Spleen (tissue), 7 donors: ENCODE measurements around the gene HAUS7.

Experiments
- POLR2A ChIP-seq, 3 donors: fragments of 450-650 bp; IDR thresholded peaks; one replicate each; pipeline ENCODE4 v1.5.1; 2017; ENCODE audit warnings: antibody characterized with exemption in 3 of 3, mild to moderate bottlenecking in 1 of 3
- POLR2AphosphoS5 ChIP-seq, 3 donors: sonication (generic); formaldehyde crosslinking; IDR thresholded peaks; one replicate each; pipeline ENCODE4 v1.5.1; 2017; ENCODE audit warnings: antibody characterized with exemption in 3 of 3
- TF ChIP-seq, protein P1 (sequence below), 11 experiments: fragments of 200-600 bp in 7 of 11; fragments of 450-650 bp in 4 of 11; sonication (generic) in 4 of 11; IDR thresholded peaks in 8 of 11; conservative IDR thresholded peaks in 3 of 11; 1 replicate in 7 of 11; 2 replicates in 4 of 11; pipeline versions ENCODE4 v1.4.0 to v1.8.0; 2016 to 2021; ENCODE audit warnings: antibody characterized with exemption in 11 of 11, inconsistent platforms in 4 of 11, mild to moderate bottlenecking in 1 of 11
- donor health status: DM: no; HTN: no; CAD: no; lungs with moderate emphysema.
- donor health status: DM: no; HTN: no; CAD: no.
- donor health status: DM: no; HTN: no; CAD: no.

DNA sequence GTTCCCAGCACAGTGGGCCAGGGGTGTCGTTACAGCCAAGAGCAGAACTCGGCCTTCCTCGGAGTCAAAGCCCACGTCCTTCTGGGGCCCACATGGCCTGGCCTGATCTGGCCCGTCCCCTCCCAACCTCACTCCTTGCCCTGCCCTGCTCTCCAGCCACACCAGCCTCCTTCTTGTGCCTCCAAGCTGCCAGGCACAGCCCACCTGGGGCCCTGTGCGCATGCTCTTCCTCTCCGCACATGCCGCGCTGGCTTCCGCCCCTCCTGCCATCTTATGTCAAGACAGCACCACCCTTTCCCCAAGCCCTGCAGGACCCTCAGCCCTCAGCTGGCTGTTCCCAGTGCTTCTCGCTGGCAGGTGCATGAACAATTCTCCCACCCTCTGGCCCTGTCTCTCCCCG lies 6.8 kb downstream of the HAUS7 start:
- TF ChIP-seq, protein P1, sequence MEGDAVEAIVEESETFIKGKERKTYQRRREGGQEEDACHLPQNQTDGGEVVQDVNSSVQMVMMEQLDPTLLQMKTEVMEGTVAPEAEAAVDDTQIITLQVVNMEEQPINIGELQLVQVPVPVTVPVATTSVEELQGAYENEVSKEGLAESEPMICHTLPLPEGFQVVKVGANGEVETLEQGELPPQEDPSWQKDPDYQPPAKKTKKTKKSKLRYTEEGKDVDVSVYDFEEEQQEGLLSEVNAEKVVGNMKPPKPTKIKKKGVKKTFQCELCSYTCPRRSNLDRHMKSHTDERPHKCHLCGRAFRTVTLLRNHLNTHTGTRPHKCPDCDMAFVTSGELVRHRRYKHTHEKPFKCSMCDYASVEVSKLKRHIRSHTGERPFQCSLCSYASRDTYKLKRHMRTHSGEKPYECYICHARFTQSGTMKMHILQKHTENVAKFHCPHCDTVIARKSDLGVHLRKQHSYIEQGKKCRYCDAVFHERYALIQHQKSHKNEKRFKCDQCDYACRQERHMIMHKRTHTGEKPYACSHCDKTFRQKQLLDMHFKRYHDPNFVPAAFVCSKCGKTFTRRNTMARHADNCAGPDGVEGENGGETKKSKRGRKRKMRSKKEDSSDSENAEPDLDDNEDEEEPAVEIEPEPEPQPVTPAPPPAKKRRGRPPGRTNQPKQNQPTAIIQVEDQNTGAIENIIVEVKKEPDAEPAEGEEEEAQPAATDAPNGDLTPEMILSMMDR (IDR thresholded peaks at IDR 0.05 in 8 of 11, conservative IDR thresholded peaks at IDR 0.05 in 3 of 11) = no peak
- TF ChIP-seq POLR2A (IDR thresholded peaks at IDR 0.05) (no peak), POLR2AphosphoS5 (IDR thresholded peaks at IDR 0.05) (peak in 1 of 3 donors; percentile 6)
